A549 (cell line): ENCODE data around the gene SUFU.

Experiments used
- CTCF ChIP-seq: fragments of >200 bp; sonication (Bioruptor Twin); formaldehyde crosslinking; IDR thresholded peaks from 3 replicates; pipeline ENCODE4 v1.5.1; 2016
- HES2 ChIP-seq: fragments of >200 bp; sonication (Bioruptor Twin); formaldehyde crosslinking; IDR thresholded peaks from 2 replicates; pipeline ENCODE4 v1.6.1; 2016
- JUN ChIP-seq, 2 experiments: fragments of >200 bp; sonication (Bioruptor Twin); formaldehyde crosslinking; IDR thresholded peaks; 2 replicates in 1 of 2; 3 replicates in 1 of 2; pipeline ENCODE4 v1.6.1; 2016 to 2017
- POLR2A ChIP-seq: IDR thresholded peaks from 2 replicates; pipeline ENCODE4 v1.6.1; 2012; ENCODE audit warnings: mild to moderate bottlenecking, low read length
- REST ChIP-seq: fragments of 200-600 bp; sonication (generic); IDR thresholded peaks from 2 replicates; pipeline ENCODE4 v1.6.1; 2016; ENCODE audit warnings: antibody characterized with exemption, mild to moderate bottlenecking, moderate library complexity
- SMC3 ChIP-seq: fragments of >200 bp; sonication (Bioruptor Twin); formaldehyde crosslinking; IDR thresholded peaks from 3 replicates; pipeline ENCODE4 v1.6.1; 2018; ENCODE audit warnings: inconsistent platforms
- ZFP36 ChIP-seq: fragments of 450-650 bp; IDR thresholded peaks from 2 replicates; pipeline ENCODE4 v1.6.1; 2014; ENCODE audit warnings: borderline replicate concordance; ENCODE audit not compliant: partially characterized antibody

GRCh38 chr10:102534333-102534732, 30.6 kb downstream of the SUFU start:
- TF ChIP-seq REST, result no peak
- no peak for TF ChIP-seq CTCF
- no peak for TF ChIP-seq POLR2A
- TF ChIP-seq ZFP36, result no peak
- no peak for TF ChIP-seq HES2
- no peak for TF ChIP-seq SMC3
- no peak for TF ChIP-seq JUN (IDR thresholded peaks at IDR 0.05)
